OCI-LY1 (cell line): ENCODE measurements around the gene NUCB2.
A peak's percentile ranks its signal among the peaks of the same experiment; 100 is the strongest.

Source experiments
- H2AFZ ChIP-seq: fragments of 200-600 bp; sonication (generic), shearing (Covaris generic); 2 replicates; pipeline ENCODE4 v1.6.0; 2014; ENCODE audit warnings: antibody characterized with exemption, mild to moderate bottlenecking, low read length
- H3F3A ChIP-seq: fragments of 200-600 bp; sonication (generic), shearing (Covaris generic); 2 replicates; pipeline ENCODE4 v1.6.0; 2014; ENCODE audit warnings: mild to moderate bottlenecking, antibody characterized with exemption, low read length, moderate library complexity; ENCODE audit not compliant: insufficient read depth
- H3K27ac ChIP-seq: fragments of 200-600 bp; sonication (generic); 2 replicates; pipeline ENCODE4 v1.5.1; 2014; ENCODE audit warnings: low read length, mixed run types, mild to moderate bottlenecking, low read depth; ENCODE audit not compliant: poor library complexity, severe bottlenecking
- H3K27me3 ChIP-seq: fragments of 200-600 bp; sonication (generic); 2 replicates; pipeline ENCODE4 v1.6.0; 2014; ENCODE audit warnings: antibody characterized with exemption, mild to moderate bottlenecking, low read length, moderate library complexity; ENCODE audit not compliant: insufficient read depth
- H3K36me3 ChIP-seq: fragments of 200-600 bp; sonication (generic); 2 replicates; pipeline ENCODE4 v1.6.1; 2014; ENCODE audit warnings: mild to moderate bottlenecking, antibody characterized with exemption, low read length, moderate library complexity, mixed read lengths; ENCODE audit not compliant: insufficient read depth
- H3K4me1 ChIP-seq: fragments of 200-600 bp; sonication (generic); 2 replicates; pipeline ENCODE4 v1.5.1; 2014; ENCODE audit warnings: mild to moderate bottlenecking, low read length, moderate library complexity; ENCODE audit not compliant: insufficient read depth, severe bottlenecking
- H3K4me2 ChIP-seq: fragments of 200-600 bp; sonication (generic), shearing (Covaris generic); 2 replicates; pipeline ENCODE4 v1.6.1; 2014; ENCODE audit warnings: low read length
- H3K4me3 ChIP-seq: fragments of 200-600 bp; sonication (generic); 2 replicates; pipeline ENCODE4 v1.5.1; 2014; ENCODE audit warnings: low read length, low read depth, mild to moderate bottlenecking, mixed read lengths; ENCODE audit not compliant: poor library complexity, severe bottlenecking
- H3K79me2 ChIP-seq: fragments of 200-600 bp; shearing (Covaris generic); 2 replicates; pipeline ENCODE4 v1.6.1; 2016; ENCODE audit warnings: mixed run types, low read length, mixed read lengths; ENCODE audit not compliant: insufficient read depth
- H3K9ac ChIP-seq: fragments of 200-600 bp; sonication (generic), shearing (Covaris generic); 2 replicates; pipeline ENCODE4 v1.6.1; 2014; ENCODE audit warnings: mild to moderate bottlenecking, low read length, mixed read lengths
- H3K9me2 ChIP-seq: fragments of 200-600 bp; sonication (generic), shearing (Covaris generic); 2 replicates; pipeline ENCODE4 v1.6.1; 2014; ENCODE audit warnings: low read depth, mild to moderate bottlenecking, low read length, mixed read lengths
- H3K9me3 ChIP-seq: fragments of 200-600 bp; shearing (Covaris generic); 2 replicates; pipeline ENCODE4 v1.6.1; 2014; ENCODE audit warnings: low read length, mixed read lengths
- H4K20me1 ChIP-seq: fragments of 200-600 bp; sonication (generic), shearing (Covaris generic); 2 replicates; pipeline ENCODE4 v1.6.0; 2016; ENCODE audit warnings: mild to moderate bottlenecking, low read length; ENCODE audit not compliant: insufficient read depth
- EZH2 ChIP-seq: fragments of 200-600 bp; sonication (generic), shearing (Covaris generic); IDR thresholded peaks from 2 replicates; pipeline ENCODE4 v1.8.0; 2017; ENCODE audit warnings: borderline replicate concordance, mixed run types, mild to moderate bottlenecking, antibody characterized with exemption, low read length, moderate library complexity, mixed read lengths
- TF ChIP-seq, protein P1 (sequence below): fragments of 200-600 bp; sonication (generic), shearing (Covaris generic); IDR thresholded peaks from 2 replicates; pipeline ENCODE4 v1.5.1; 2017; ENCODE audit warnings: mild to moderate bottlenecking, antibody characterized with exemption, low read length, moderate library complexity, mixed read lengths

NUCB2 gene

DNA sequence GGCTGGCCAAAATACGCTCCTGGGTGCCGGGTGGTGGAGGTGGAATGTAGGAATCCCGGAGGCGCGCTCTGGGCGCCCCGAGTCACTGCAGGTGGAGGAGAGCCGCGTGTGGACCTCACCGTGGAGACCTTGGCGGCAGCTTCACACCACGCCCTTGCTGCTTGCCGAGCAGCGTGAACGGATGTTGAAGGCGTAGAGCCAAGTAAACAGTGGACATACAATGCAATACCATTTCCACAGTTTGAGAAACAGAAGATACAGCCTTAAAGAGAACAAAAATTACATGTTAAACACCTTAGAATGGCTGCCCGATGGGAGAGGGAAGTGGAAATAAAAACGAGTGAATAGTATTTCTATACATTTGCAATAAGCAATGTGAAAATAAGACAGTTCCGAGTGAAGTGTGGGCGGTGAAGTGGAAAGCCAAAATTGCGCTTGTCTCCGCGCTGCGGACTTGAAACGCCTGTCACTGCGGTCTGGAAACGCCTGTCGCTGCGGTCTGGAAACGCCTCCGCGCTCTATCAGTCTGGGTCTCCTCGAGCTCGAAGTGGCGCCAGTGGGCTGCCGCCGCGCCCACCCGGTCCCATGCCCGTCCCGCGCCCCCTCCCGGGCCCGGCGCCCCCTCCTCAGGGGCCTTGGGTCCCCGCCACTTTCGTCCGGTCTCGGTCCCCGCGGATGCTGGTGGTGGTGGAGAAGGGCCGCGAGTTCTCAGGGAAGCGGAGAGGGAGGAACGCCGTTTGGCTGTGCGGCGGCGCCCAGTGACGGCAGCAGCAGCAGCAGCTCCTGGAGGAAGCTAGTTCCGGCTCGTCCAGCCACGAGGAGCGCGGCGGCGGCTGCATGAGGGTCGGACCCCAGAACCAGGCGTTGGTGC, 76.6 kb downstream of the NUCB2 start:
- H3K79me2 ChIP-seq, result peaks cover 15% of the 10 kb centered on the region
- no peaks in the 10 kb centered on the region for H3K27me3 ChIP-seq
- no peak for TF ChIP-seq EZH2
- TF ChIP-seq, protein P1, sequence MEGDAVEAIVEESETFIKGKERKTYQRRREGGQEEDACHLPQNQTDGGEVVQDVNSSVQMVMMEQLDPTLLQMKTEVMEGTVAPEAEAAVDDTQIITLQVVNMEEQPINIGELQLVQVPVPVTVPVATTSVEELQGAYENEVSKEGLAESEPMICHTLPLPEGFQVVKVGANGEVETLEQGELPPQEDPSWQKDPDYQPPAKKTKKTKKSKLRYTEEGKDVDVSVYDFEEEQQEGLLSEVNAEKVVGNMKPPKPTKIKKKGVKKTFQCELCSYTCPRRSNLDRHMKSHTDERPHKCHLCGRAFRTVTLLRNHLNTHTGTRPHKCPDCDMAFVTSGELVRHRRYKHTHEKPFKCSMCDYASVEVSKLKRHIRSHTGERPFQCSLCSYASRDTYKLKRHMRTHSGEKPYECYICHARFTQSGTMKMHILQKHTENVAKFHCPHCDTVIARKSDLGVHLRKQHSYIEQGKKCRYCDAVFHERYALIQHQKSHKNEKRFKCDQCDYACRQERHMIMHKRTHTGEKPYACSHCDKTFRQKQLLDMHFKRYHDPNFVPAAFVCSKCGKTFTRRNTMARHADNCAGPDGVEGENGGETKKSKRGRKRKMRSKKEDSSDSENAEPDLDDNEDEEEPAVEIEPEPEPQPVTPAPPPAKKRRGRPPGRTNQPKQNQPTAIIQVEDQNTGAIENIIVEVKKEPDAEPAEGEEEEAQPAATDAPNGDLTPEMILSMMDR, result no peak
- peaks cover 11% of the 10 kb centered on the region; the same call in 1 of the 2 replicates for H3F3A ChIP-seq
- H3K9me2 ChIP-seq, result no peaks in the 10 kb centered on the region
- peaks cover 34% of the 10 kb centered on the region for H3K4me1 ChIP-seq
- H3K4me3 ChIP-seq, result peak overlapping the region; percentile 76
- no peak overlapping the region for H2AFZ ChIP-seq
- H3K9ac ChIP-seq, result peak overlapping the region; percentile 83
- peaks cover 32% of the 10 kb centered on the region for H3K36me3 ChIP-seq
- H4K20me1 ChIP-seq, result no peaks in the 10 kb centered on the region
- no peaks in the 10 kb centered on the region for H3K9me3 ChIP-seq
- H3K27ac ChIP-seq, result peak overlapping the region; percentile 94
- H3K4me2 ChIP-seq, result peak overlapping the region; percentile 92

DNA sequence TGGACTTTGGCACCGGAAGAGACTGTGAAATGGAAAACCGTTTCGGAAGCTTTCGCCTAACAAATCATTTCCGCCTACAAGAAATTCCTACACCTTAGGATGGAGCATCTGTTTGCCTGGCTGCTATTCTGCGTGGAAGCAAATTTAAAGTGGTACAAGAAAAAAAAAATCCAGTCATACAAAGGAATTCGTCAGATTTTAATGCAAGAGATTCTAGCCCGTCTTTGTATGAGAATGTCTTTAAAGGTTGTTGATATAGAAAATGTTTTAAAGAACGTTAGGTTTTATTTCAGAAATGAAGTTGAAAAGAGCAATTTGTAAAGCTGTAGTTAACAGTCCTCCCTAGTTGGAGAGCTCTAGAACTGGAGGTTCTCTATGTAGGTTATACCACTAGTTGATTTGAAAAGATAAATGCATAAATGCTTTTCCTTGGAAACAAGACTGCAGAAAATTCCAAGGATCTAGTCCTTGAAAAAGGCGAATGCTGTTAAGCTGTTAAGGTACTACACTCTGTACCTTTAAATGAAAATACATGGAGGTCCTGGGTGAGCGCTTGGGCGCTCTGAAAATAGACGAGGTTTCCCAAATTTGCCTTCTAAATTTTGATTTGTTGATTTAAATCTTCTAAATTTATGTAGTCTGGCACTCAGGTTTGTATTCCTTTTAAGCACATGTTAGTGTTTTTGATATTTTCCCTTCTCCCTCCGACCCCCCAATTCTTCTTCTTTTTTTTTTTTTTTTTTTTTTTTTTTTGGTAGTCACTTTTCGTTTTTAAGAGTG, 77.5 kb downstream of the NUCB2 start:
- TF ChIP-seq, protein P1, result no peak
- TF ChIP-seq EZH2, result no peak
- H3K9me2 ChIP-seq, result no peaks in the 10 kb centered on the region
- no peaks in the 10 kb centered on the region for H3K27me3 ChIP-seq
- H3K9ac ChIP-seq, result peak overlapping the region; percentile 83
- peak overlapping the region; percentile 94 for H3K27ac ChIP-seq
- H3K36me3 ChIP-seq, result peaks cover 40% of the 10 kb centered on the region
- H3F3A ChIP-seq, result peaks cover 10% of the 10 kb centered on the region; the same call in 1 of the 2 replicates
- H3K4me2 ChIP-seq, result peak overlapping the region; percentile 92
- peak overlapping the region; percentile 76 for H3K4me3 ChIP-seq
- H4K20me1 ChIP-seq, result no peaks in the 10 kb centered on the region
- H3K4me1 ChIP-seq, result peaks cover 34% of the 10 kb centered on the region
- H3K9me3 ChIP-seq, result no peaks in the 10 kb centered on the region
- H2AFZ ChIP-seq, result no peak overlapping the region
- H3K79me2 ChIP-seq, result peaks cover 15% of the 10 kb centered on the region

DNA sequence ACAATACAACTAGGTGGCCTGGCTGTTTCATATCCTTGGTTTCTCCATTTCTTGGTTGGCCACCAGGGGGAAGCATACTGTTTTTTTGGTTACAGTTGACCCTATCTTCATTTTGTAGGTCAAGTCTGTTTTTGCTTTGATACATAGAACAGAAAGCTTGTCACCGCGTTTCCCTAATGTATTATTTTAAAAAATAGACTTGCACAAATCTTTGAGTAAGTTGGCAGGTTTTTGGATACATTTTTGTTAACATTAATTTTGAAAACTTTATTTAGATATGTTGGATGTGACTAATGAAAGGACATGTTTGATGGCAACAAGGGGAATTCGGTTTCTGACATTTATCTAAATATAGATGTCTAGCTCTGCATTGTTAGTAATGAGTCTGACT, 78.1 kb downstream of the NUCB2 start:
- peak overlapping the region; percentile 94 for H3K27ac ChIP-seq
- peaks cover 34% of the 10 kb centered on the region for H3K4me1 ChIP-seq
- peaks cover 46% of the 10 kb centered on the region for H3K36me3 ChIP-seq
- no peaks in the 10 kb centered on the region for H3K27me3 ChIP-seq
- TF ChIP-seq EZH2, result no peak
- TF ChIP-seq, protein P1, result peak; percentile 65
- peak overlapping the region; percentile 92 for H3K4me2 ChIP-seq
- H3K9me2 ChIP-seq, result no peaks in the 10 kb centered on the region
- no peak overlapping the region for H2AFZ ChIP-seq
- no peak overlapping the region; the same call in 1 of the 2 replicates for H3K9ac ChIP-seq
- H3K79me2 ChIP-seq, result peaks cover 15% of the 10 kb centered on the region
- peak overlapping the region; percentile 76 for H3K4me3 ChIP-seq
- peaks cover 7% of the 10 kb centered on the region; the same call in 1 of the 2 replicates for H3F3A ChIP-seq
- no peaks in the 10 kb centered on the region for H4K20me1 ChIP-seq
- H3K9me3 ChIP-seq, result no peaks in the 10 kb centered on the region
